GM21423 (cell line): ENCODE measurements around the gene MAD1L1.

Experiments used
- ATAC-seq: cut with Tn5 transposase; IDR thresholded peaks from one replicate; pipeline ENCODE4 v1.9.1; 2021; ENCODE audit warnings: mild to moderate bottlenecking, moderate library complexity; ENCODE audit not compliant: unreplicated experiment

Gene MAD1L1

GRCh38 chr7:2122651-2123050 lies 110.1 kb downstream of the MAD1L1 start:
- ATAC-seq = no peak

- no peak for ATAC-seq
Observed at GRCh38 chr7:2120841-2121830, 111.6 kb downstream of the MAD1L1 start.

- ATAC-seq = no peak
Observed at GRCh38 chr7:2120251-2120660, 112.5 kb downstream of the MAD1L1 start.

- no peak for ATAC-seq
Observed at GRCh38 chr7:2118630-2119190, 114.0 kb downstream of the MAD1L1 start.

- no peak for ATAC-seq
Observed at GRCh38 chr7:2118056-2118455, 114.7 kb downstream of the MAD1L1 start.

GRCh38 chr7:2117646-2118045 lies 115.1 kb downstream of the MAD1L1 start:
- no peak for ATAC-seq

- no peak for ATAC-seq
Observed at GRCh38 chr7:2116989-2117591, 115.7 kb downstream of the MAD1L1 start.

- no peak for ATAC-seq
Observed at GRCh38 chr7:2116448-2116810, 116.3 kb downstream of the MAD1L1 start.

- no peak for ATAC-seq
Observed at GRCh38 chr7:2115760-2116447, 116.8 kb downstream of the MAD1L1 start.

GRCh38 chr7:2114926-2115759 lies 117.6 kb downstream of the MAD1L1 start:
- ATAC-seq = no peak

GRCh38 chr7:2114052-2114451 lies 118.7 kb downstream of the MAD1L1 start:
- ATAC-seq = no peak

- no peak for ATAC-seq
Observed at GRCh38 chr7:2112261-2113198, 120.2 kb downstream of the MAD1L1 start.

GRCh38 chr7:2111568-2111967 lies 121.2 kb downstream of the MAD1L1 start:
- ATAC-seq = no peak

GRCh38 chr7:2110610-2111396 lies 121.9 kb downstream of the MAD1L1 start:
- ATAC-seq = no peak

- ATAC-seq = peak; percentile 60
Observed at GRCh38 chr7:2109936-2110609, 122.7 kb downstream of the MAD1L1 start.

- no peak for ATAC-seq
Observed at GRCh38 chr7:2109251-2109872, 123.4 kb downstream of the MAD1L1 start.

GRCh38 chr7:2108501-2109250 lies 124.1 kb downstream of the MAD1L1 start:
- ATAC-seq = no peak
